B cell (primary cell): Measurements from ENCODE around the gene OPN1MW2. TPM values are rescaled to one million over a fixed set of nuclear protein-coding genes. Genes with fewer than 3 reads are reported as not detected.
"Not testable (repeated sequence)": the region's sequence is repeated elsewhere in the genome, so short reads cannot be mapped to it uniquely, and the experiment has no call there.

ENCODE experiments used
- ATAC-seq: fragments of 200-7000 bp; cut with Tn5 transposase; one replicate; pipeline ENCODE4 v1.10.0; 2021; ENCODE audit warnings: low read depth, mild to moderate bottlenecking, moderate number of reproducible peaks, moderate library complexity
- CTCF ChIA-PET: fragments of 350-600 bp; sonication (Branson Sonifier 250); formaldehyde crosslinking; loops from one replicate; lab custom pipeline; 2021; ENCODE audit warnings: antibody characterized with exemption, inconsistent platforms; lab: Charles Lee
- POLR2A ChIA-PET: fragments of 350-600 bp; sonication (Branson Sonifier 250); formaldehyde crosslinking; loops from one replicate; lab custom pipeline; 2021; ENCODE audit warnings: antibody characterized with exemption; lab: Charles Lee
- DNase-seq: peaks from one replicate; pipeline ENCODE4 v3.0.0; 2013
- H2AFZ ChIP-seq: 2 replicates; pipeline ENCODE4 v1.6.1; 2012; ENCODE audit warnings: mild to moderate bottlenecking, low read depth, low read length; ENCODE audit not compliant: insufficient read depth, poor library complexity, severe bottlenecking
- H3K27ac ChIP-seq, 2 donors: 1 replicate in 1 of 2; 2 replicates in 1 of 2; pipeline ENCODE4 v1.5.1; 2012 to 2013; ENCODE audit warnings: low read length in 2 of 2, mild to moderate bottlenecking in 2 of 2, moderate library complexity in 1 of 2
- H3K27me3 ChIP-seq, 4 experiments: fragments of 200-600 bp in 1 of 4; sonication (generic) in 1 of 4; replicated peaks in 1 of 4; 1 replicate in 2 of 4; 2 replicates in 2 of 4; pipeline versions ENCODE4 v1.6.1 to v1.7.0; 2013 to 2016; ENCODE audit warnings: low read length in 3 of 4, mild to moderate bottlenecking in 2 of 4, mixed read lengths in 1 of 4, moderate library complexity in 1 of 4; ENCODE audit not compliant: insufficient read depth in 4 of 4, control insufficient read depth in 3 of 4; ENCODE audit errors: control extremely low read depth in 1 of 4
- H3K36me3 ChIP-seq, 2 experiments: replicated peaks in 1 of 2; 1 replicate in 1 of 2; 2 replicates in 1 of 2; pipeline versions ENCODE4 v1.6.1 to v1.7.1; 2013; ENCODE audit warnings: low read length in 1 of 2; ENCODE audit not compliant: insufficient read depth in 2 of 2, control insufficient read depth in 1 of 2; ENCODE audit errors: control extremely low read depth in 1 of 2, extremely low read depth in 1 of 2
- H3K4me1 ChIP-seq, 2 donors: fragments of 200-600 bp in 1 of 2; sonication (generic) in 1 of 2; 1 replicate in 1 of 2; 2 replicates in 1 of 2; pipeline versions ENCODE4 v1.5.1 to v1.6.1; 2013 to 2017; ENCODE audit warnings: low read length in 2 of 2; ENCODE audit not compliant: control insufficient read depth in 2 of 2, insufficient read depth in 2 of 2
- H3K4me2 ChIP-seq: replicated peaks from 2 replicates; pipeline ENCODE3; 2012; ENCODE audit warnings: mild to moderate bottlenecking, low read depth, low read length; ENCODE audit not compliant: poor library complexity, severe bottlenecking
- H3K4me3 ChIP-seq, 5 experiments: fragments of 200-600 bp in 1 of 5; sonication (generic) in 1 of 5; 1 replicate in 3 of 5; 2 replicates in 2 of 5; pipeline versions ENCODE4 v1.5.1 to v1.7.0; 2011 to 2016; ENCODE audit warnings: low read length in 4 of 5, mild to moderate bottlenecking in 4 of 5, low read depth in 2 of 5, control low read depth in 1 of 5, moderate library complexity in 1 of 5; ENCODE audit not compliant: insufficient read depth in 1 of 5; ENCODE audit errors: control extremely low read depth in 1 of 5, extremely low read depth in 1 of 5
- H3K79me2 ChIP-seq: fragments of 200-600 bp; sonication (generic); one replicate; pipeline ENCODE4 v1.6.0; 2016; ENCODE audit warnings: low read length; ENCODE audit not compliant: control insufficient read depth, insufficient read depth
- H3K9ac ChIP-seq: fragments of 200-600 bp; sonication (generic); 2 replicates; pipeline ENCODE4 v1.6.1; 2017; ENCODE audit warnings: mild to moderate bottlenecking, low read length, moderate library complexity
- H3K9me3 ChIP-seq, 3 donors: one replicate each; pipeline versions ENCODE4 v1.6.1 to v1.7.1; 2013; ENCODE audit warnings: low read length in 2 of 3; ENCODE audit not compliant: control insufficient read depth in 2 of 3, insufficient read depth in 1 of 3; ENCODE audit errors: control extremely low read depth in 1 of 3
- H4K20me1 ChIP-seq: 2 replicates; pipeline ENCODE4 v1.6.0; 2012; ENCODE audit warnings: mild to moderate bottlenecking, low read length; ENCODE audit not compliant: insufficient read depth, control insufficient read depth, poor library complexity, severe bottlenecking
- H3K27ac Mint-ChIP-seq: one replicate; pipeline ENCODE4 v1.8.0; 2021; ENCODE audit warnings: mixed read lengths
- H3K27me3 Mint-ChIP-seq: one replicate; pipeline ENCODE4 v1.8.0; 2021; ENCODE audit warnings: mixed read lengths
- H3K4me1 Mint-ChIP-seq: one replicate; pipeline ENCODE4 v1.8.0; 2021; ENCODE audit warnings: mixed read lengths
- H3K4me3 Mint-ChIP-seq: one replicate; pipeline ENCODE4 v1.8.0; 2021; ENCODE audit warnings: mixed read lengths
- H3K9me3 Mint-ChIP-seq: one replicate; pipeline ENCODE4 v1.8.0; 2022; ENCODE audit warnings: mixed read lengths; ENCODE audit not compliant: insufficient read depth
- WGBS: methylation state at CpG from one replicate; pipeline ENCODE4 v1.1.5; 2013; ENCODE audit warnings: missing lambda C conversion rate; ENCODE audit not compliant: insufficient coverage; 5-methylcytosine and 5-hydroxymethylcytosine counted together
- intact Hi-C: fragments of 100-400 bp; cut with micrococcal nuclease; formaldehyde crosslinking; loops from one replicate; pipeline ENCODE4 v1.10.0; 2022
- polyA minus RNA-seq: library from RNA; depleted of rRNA, polyadenylated mRNA; stranded (reverse); fragments of >200 nt; gene quantifications from 2 replicates; pipeline ENCODE4 v1.2.3, GENCODE V29; 2012
- polyA plus RNA-seq: library from polyadenylated mRNA; depleted of rRNA; stranded (reverse); fragments of >200 nt; gene quantifications from 2 replicates; pipeline ENCODE4 v1.2.3, GENCODE V29; 2012
- total RNA-seq, 2 donors: library from RNA; stranded (reverse); fragments of 120-200 nt in 1 of 2; gene quantifications; 1 replicate in 1 of 2; 2 replicates in 1 of 2; pipeline versions ENCODE4 v1.2.3 to v1.2.4, GENCODE V29; 2013 to 2022

The OPN1MW2 gene
- not detected in 2 replicates for total RNA-seq
- not detected for total RNA-seq (2013)
- polyA plus RNA-seq: not detected in 2 replicates
- not detected in 2 replicates for polyA minus RNA-seq

- no CpG with 5 or more reads among the region's 16 CpGs for WGBS
- H3K36me3 ChIP-seq, H3K9me3 ChIP-seq, intact Hi-C loops, H3K4me1 Mint-ChIP-seq, CTCF ChIA-PET, H4K20me1 ChIP-seq, H2AFZ ChIP-seq, H3K79me2 ChIP-seq, H3K27me3 Mint-ChIP-seq, ATAC-seq, H3K4me2 ChIP-seq, H3K27me3 ChIP-seq, POLR2A ChIA-PET, DNase-seq, H3K4me3 ChIP-seq, H3K4me3 Mint-ChIP-seq, H3K9ac ChIP-seq, H3K27ac Mint-ChIP-seq, H3K4me1 ChIP-seq, H3K27ac ChIP-seq, H3K9me3 Mint-ChIP-seq: not testable (repeated sequence)
These were observed at the start of gene OPN1MW2 for GRCh38 chrX:154219456-154219855. Gene OPN1MW2, plus strand, starts transcription at chrX:154219756. Its CDS starts 60 bp downstream, at chrX:154219816.

GRCh38 chrX:154172535-154172943, 47.0 kb upstream of the OPN1MW2 start:
- intact Hi-C loops, H3K9me3 ChIP-seq, H3K27ac ChIP-seq, H3K27me3 ChIP-seq, H3K4me3 Mint-ChIP-seq, H3K9ac ChIP-seq, H3K27me3 Mint-ChIP-seq, H3K36me3 ChIP-seq, H2AFZ ChIP-seq, H3K4me1 ChIP-seq, CTCF ChIA-PET, DNase-seq, H3K4me1 Mint-ChIP-seq, H3K27ac Mint-ChIP-seq, POLR2A ChIA-PET, H3K4me2 ChIP-seq, H3K4me3 ChIP-seq, H4K20me1 ChIP-seq, H3K9me3 Mint-ChIP-seq, H3K79me2 ChIP-seq: not testable (repeated sequence)
- ATAC-seq: peak; percentile 94
- WGBS: no CpG with 5 or more reads among the region's 11 CpGs

- POLR2A ChIA-PET, CTCF ChIA-PET: not testable (repeated sequence)
These were observed 45.2 kb upstream of the OPN1MW2 start for GRCh38 chrX:154174356-154174755.

GRCh38 chrX:154182296-154182695, 37.3 kb upstream of the OPN1MW2 start, which contains the start of gene OPN1MW:
Gene OPN1MW, plus strand, starts transcription at chrX:154182596. Its CDS starts 82 bp downstream, at chrX:154182678.
- no CpG with 5 or more reads among the region's 14 CpGs for WGBS
- H4K20me1 ChIP-seq, intact Hi-C loops: not testable (repeated sequence)

More at GRCh38 chrX:154174356-154174755, 45.2 kb upstream of the OPN1MW2 start:
- H3K36me3 ChIP-seq, H3K27me3 Mint-ChIP-seq, H3K4me3 ChIP-seq, H3K4me3 Mint-ChIP-seq, H3K9ac ChIP-seq, H3K4me2 ChIP-seq, intact Hi-C loops, H3K9me3 ChIP-seq, H2AFZ ChIP-seq, DNase-seq, H3K4me1 ChIP-seq, H3K27ac Mint-ChIP-seq, ATAC-seq, H3K27ac ChIP-seq, H3K4me1 Mint-ChIP-seq, H3K79me2 ChIP-seq, H3K27me3 ChIP-seq, H4K20me1 ChIP-seq, H3K9me3 Mint-ChIP-seq: not testable (repeated sequence)
- no CpG with 5 or more reads among the region's 10 CpGs for WGBS

More at GRCh38 chrX:154182296-154182695, 37.3 kb upstream of the OPN1MW2 start, which contains the start of gene OPN1MW:
- H3K27me3 Mint-ChIP-seq, DNase-seq, H3K4me3 Mint-ChIP-seq, H3K9ac ChIP-seq, H3K27me3 ChIP-seq, H3K27ac Mint-ChIP-seq, H3K27ac ChIP-seq, H2AFZ ChIP-seq, POLR2A ChIA-PET, H3K9me3 ChIP-seq, H3K4me1 ChIP-seq, ATAC-seq, H3K4me2 ChIP-seq, CTCF ChIA-PET, H3K79me2 ChIP-seq, H3K9me3 Mint-ChIP-seq, H3K36me3 ChIP-seq, H3K4me3 ChIP-seq, H3K4me1 Mint-ChIP-seq: not testable (repeated sequence)
